ENCODE results near the gene ERFE.
A peak's percentile ranks its signal among the peaks of the same experiment; 100 is the strongest.

The ERFE gene

GRCh38 chr2:238131761-238132462 is 26.9 kb upstream of the ERFE start:
- Histone ChIP-seq H3K4me3 (no peak overlapping the region), H3K27ac (no peak overlapping the region)
- TF ChIP-seq, protein P1, sequence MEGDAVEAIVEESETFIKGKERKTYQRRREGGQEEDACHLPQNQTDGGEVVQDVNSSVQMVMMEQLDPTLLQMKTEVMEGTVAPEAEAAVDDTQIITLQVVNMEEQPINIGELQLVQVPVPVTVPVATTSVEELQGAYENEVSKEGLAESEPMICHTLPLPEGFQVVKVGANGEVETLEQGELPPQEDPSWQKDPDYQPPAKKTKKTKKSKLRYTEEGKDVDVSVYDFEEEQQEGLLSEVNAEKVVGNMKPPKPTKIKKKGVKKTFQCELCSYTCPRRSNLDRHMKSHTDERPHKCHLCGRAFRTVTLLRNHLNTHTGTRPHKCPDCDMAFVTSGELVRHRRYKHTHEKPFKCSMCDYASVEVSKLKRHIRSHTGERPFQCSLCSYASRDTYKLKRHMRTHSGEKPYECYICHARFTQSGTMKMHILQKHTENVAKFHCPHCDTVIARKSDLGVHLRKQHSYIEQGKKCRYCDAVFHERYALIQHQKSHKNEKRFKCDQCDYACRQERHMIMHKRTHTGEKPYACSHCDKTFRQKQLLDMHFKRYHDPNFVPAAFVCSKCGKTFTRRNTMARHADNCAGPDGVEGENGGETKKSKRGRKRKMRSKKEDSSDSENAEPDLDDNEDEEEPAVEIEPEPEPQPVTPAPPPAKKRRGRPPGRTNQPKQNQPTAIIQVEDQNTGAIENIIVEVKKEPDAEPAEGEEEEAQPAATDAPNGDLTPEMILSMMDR (IDR thresholded peaks at IDR 0.05), result no peak
- DNase-seq (ENCODE audit: low spot score), result no peak

DNA sequence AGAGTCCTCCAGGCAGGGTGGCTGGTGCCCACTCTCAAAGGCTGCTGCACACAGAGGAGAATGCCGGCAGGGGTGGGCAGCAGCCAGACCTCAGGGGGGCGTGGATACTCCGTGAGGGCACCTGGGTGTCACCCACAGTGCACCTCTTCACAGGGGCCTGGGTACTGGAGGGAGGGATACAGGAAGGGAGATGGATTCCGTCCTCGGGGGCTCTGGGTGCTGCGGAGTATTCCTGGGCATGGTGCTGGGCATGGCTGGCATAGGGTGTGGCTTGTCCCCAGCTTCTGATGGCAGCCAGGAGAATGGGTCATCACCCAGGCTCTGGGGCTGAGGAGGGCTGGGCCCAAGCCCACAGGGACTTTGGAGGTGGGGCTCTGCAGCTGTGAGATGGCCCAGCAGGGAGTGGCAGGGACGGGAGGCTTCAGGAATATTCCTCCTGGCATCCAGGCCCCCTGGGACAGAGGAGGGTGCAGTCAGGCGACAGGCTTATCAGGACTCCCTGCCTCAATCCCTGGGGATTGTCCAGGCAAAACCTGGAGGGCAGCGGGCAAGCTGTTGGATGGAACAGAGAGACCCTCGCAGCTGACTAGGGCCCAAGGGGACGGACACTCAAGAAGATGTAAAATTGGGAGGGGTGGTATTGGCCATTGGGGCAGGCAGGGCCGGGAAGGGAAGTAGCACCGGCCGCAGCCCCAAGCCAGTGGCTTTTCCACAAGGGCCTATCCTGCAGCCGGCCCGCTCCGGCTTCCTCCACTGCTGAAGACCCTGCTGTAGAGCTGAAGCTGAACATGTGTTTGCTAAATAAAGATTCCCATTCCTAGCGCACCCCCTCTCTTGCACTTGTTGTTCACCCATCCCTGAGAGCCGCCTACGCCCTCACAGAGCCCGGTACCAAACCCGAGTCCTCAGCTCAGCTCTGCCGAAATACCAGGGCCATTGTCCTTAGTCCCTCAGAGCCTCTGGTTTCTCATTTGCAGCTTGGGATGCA is 26.0 kb upstream of the ERFE start:
- Histone ChIP-seq H3K4me3 (no peak overlapping the region), H3K27ac (no peak overlapping the region)
- no peak for DNase-seq (ENCODE audit: low spot score)
- TF ChIP-seq, protein P1 (IDR thresholded peaks at IDR 0.05), result no peak

- H3K27ac ChIP-seq, result no peak overlapping the region
- no peak for DNase-seq (ENCODE audit: low spot score)
- TF ChIP-seq, protein P1 (IDR thresholded peaks at IDR 0.05), result no peak
- no peak overlapping the region for H3K4me3 ChIP-seq
Measured at GRCh38 chr2:238133499-238134392, 25.0 kb upstream of the ERFE start.

GRCh38 chr2:238134393-238134785 is 24.4 kb upstream of the ERFE start:
- no peak overlapping the region for H3K27ac ChIP-seq
- TF ChIP-seq, protein P1 (IDR thresholded peaks at IDR 0.05), result no peak
- no peak overlapping the region for H3K4me3 ChIP-seq
- no peak for DNase-seq (ENCODE audit: low spot score)

DNA sequence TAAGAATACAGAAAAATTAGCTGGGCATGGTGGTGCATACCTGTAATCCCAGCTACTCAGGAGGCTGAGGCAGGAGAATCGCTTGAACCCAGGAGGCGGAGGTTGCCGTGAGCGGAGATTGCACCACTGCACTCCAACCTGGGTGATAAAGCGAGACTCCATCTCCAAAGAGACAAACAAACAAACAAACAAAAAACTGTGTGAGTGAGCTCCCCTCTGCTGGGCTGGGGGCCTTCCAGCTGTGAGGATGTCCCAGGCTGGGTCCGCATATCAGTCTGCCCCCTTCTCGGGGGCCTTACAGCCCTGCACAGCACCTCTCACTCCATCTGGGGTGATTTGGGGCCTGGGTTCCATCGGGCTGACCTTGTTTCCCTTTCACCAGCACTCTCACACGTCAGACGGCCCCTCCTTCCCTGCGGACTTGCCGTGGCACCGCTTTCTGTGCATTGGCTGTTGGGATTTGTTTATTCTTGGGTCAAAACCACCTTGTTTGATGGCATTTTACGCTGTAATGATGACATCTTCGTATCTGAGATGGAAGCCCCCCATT is 23.1 kb upstream of the ERFE start:
- H3K27ac ChIP-seq, result no peak overlapping the region
- H3K4me3 ChIP-seq, result no peak overlapping the region
- TF ChIP-seq, protein P1 (IDR thresholded peaks at IDR 0.05), result no peak
- DNase-seq (ENCODE audit: low spot score), result no peak

DNA sequence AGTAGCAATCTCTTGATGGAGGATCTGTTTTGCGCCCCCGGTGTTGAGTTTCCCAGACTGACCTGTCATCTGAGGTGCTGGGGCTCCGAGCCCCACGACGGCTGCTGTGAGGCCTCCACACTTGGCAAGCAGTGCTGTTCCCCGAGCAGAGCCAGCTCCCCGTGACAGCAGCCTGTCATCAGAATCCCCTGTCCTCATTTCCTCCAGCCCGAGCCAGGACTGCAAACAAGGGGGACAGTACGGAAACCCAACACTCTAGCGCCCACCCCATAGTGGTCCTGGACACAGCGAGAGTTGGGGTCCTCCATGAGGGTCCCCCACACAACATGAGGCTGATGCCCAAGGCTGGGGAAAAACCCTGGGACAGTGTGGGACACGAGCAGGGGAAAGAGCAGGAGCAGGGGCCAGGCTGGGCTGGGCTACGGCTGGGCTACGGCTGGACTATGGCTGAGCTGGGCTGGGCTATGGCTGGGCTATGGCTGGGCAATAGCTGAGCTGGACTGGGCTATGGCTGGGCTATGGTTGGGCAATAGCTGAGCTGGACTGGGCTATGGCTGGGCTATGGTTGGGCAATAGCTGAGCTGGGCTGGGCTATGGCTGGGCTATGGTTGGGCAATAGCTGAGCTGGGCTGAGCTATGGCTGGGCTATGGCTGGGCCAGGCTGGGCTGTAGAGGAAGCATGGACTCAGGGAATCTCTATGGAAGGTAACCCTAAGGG is 21.8 kb upstream of the ERFE start:
- no peak for DNase-seq (ENCODE audit: low spot score)

More for the DNA sequence above, 21.8 kb upstream of the ERFE start:
- H3K4me3 ChIP-seq, result peak overlapping the region; percentile 20
- TF ChIP-seq, protein P1 (IDR thresholded peaks at IDR 0.05), result no peak
- peak overlapping the region; percentile 31 to 85 for H3K27ac ChIP-seq
